IPS-NIHi11 (cell line): ENCODE measurements around the gene TAS2R46.
"Not testable (repeated sequence)": the region's sequence is repeated elsewhere in the genome, so short reads cannot be mapped to it uniquely, and the experiment has no call there.

ENCODE experiments used
- DNase-seq: peaks from one replicate; pipeline ENCODE4 v3.0.0; 2012; ENCODE audit warnings: mixed read lengths, low spot score

Gene TAS2R46, protein sequence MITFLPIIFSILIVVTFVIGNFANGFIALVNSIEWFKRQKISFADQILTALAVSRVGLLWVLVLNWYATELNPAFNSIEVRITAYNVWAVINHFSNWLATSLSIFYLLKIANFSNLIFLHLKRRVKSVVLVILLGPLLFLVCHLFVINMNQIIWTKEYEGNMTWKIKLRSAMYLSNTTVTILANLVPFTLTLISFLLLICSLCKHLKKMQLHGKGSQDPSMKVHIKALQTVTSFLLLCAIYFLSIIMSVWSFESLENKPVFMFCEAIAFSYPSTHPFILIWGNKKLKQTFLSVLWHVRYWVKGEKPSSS

GRCh38 chr12:11062194-11062593 lies at the start of gene TAS2R46:
TSS of gene TAS2R46 (minus strand) at chr12:11062294. CDS start at chr12:11062294, 0 bp downstream.
- DNase-seq: not testable (repeated sequence)

DNA sequence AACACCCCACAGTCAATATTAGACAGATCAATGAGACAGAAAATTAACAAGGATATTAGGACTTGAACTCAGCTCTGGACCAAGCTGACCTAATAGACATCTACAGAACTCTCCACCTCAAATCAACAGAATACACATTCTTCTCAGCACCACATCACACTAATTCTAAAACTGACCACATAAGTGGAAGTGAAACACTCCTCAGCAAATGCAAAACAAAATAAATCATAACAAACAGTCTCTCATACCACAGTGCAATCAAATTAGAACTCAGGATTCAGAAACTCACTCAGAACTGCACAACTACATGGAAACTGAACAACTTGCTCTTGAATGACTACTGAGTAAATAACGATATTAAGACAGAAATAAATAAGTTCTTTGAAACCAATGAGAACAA lies 49.1 kb upstream of the TAS2R46 start:
- not testable (repeated sequence) for DNase-seq

- DNase-seq: no peak
Measured at GRCh38 chr12:11108862-11109261, 46.8 kb upstream of the TAS2R46 start.

DNA sequence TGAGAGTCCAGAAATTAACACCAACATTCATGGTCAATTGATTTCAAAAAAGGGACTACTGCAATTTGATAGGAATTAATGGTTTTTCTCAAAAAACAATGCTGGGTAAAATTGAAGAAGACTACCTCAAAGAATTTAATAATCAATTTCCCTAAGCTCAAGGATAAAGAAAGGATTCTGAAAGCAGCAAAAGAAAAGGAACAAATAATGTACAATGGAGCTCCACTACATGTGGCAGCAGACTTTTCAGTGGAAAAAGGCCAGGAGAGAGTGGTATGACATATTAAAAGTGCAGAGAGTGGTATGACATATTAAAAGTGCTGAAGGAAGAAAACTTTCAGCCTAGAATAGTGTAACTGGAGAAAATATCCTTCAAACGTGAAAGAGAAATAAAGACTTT lies 45.6 kb upstream of the TAS2R46 start:
- no peak for DNase-seq

DNA sequence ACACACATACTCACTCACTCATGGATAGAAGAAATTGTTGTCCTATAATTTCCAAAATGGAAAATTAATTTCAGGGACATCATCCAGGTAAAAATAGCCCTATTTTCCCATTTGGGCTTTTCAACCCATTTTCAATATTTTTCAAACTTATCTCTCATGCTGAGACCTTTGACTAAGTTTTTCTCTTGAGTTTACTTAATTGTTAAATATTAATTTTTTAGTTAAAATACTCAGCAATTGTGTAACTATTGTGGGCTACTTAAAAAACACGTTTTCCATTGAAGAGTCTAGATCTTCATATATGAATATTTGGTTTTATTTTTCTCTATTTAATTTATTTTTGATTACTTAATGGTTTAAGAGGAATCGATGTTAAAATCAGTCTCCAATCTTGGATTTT lies 44.2 kb upstream of the TAS2R46 start:
- DNase-seq: no peak

DNA sequence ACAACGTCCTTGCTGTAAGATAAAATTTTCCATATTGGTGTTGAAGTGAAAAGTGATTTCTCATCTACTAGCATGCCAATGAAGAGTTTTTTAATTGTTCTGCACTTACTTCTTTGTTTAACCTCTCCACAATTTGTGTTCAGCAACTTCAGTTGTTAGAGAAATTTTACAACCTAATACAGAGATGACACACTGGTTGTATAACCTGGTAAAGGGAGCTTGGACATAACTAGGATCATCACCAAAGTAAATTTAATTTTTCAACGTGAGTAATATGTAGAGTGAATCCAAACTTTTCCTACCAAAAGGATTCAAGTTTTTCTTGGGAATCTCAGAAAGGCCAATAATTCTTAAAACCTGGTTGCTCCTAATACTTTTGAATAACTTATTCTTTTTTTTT lies 43.5 kb upstream of the TAS2R46 start:
- DNase-seq: no peak

DNA sequence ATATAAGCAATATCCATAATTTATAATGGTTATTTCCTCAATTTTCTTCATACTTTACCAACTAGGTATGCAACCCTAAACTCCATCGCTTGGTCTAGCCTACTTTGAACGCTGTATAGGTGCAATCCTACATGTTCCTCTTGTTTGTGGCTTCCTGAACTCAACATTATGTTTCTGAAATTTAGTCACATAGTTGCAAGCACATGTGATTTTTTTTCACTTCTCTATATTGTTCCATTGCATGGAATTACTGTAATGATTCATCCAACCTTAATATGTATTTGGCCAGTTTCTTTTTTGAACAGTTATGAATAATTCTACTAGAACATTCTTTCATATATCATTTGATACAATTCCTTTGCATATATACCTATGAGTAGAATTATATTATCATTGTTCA lies 32.8 kb upstream of the TAS2R46 start:
- DNase-seq: not testable (repeated sequence)

DNA sequence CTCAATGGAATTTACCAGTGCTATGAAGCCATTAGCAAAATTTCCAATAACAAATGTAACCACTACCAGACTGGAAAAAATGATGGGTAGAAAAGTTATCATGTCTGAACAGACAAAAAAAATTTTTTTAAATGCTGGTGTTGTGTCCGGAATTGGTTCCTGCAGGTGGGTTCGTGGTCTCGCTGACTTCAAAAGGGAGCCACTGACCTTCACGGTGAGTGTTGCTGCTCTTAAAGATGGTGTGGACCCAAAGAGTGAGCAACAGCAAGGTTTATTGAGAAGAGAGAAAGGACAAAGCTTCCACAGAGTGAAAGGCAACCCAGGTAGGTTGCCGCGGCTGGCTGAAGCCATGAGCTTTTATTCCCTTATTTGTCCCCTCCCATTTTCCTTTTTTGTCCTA lies 30.0 kb upstream of the TAS2R46 start, which contains the start of gene TAS2R43:
TSS of gene TAS2R43 (minus strand) at position 186 of the 400 bp plus-strand sequence. CDS start at position 102, 84 bp downstream.
- no peak for DNase-seq

GRCh38 chr12:11089246-11089645 lies 27.2 kb upstream of the TAS2R46 start:
- DNase-seq: no peak

DNA sequence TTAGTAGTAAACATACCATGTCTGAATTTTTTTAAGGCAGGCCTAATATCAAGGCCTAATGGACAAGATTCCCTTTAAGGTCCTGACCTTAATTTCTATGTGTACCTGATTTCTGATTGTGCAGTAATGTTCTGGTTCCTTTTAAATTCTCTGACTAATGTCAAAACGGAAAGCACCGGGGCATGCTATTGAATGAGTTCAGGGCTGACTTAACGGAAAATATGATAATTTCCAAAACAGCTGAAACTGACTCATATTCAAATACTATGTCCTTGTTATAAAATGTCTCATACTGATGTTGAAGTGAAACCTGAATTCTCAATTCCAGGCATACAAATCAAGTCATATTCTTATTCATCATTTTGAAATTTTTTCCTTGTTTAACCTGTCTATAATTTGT lies 23.3 kb upstream of the TAS2R46 start:
- DNase-seq: no peak

DNA sequence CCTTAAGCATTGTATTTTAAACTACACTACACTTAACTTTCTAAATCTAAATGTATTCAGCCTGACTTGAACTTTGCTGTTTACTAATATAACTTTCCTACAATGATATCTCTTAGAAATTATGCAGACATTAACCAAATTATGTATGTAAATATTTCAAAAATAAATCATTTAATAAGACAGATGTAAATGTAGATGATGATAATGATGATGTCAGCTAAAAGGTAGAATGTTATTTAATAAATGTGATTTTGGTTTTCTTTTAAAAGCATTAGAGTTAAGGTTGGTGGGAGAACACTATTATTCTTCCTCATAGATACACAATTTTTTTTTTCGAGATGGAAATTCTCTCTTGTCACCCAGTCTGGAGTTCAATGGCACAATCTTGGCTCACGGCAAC lies 19.9 kb upstream of the TAS2R46 start:
- no peak for DNase-seq

- no peak for DNase-seq
Measured at GRCh38 chr12:11078246-11078645, 16.2 kb upstream of the TAS2R46 start.

DNA sequence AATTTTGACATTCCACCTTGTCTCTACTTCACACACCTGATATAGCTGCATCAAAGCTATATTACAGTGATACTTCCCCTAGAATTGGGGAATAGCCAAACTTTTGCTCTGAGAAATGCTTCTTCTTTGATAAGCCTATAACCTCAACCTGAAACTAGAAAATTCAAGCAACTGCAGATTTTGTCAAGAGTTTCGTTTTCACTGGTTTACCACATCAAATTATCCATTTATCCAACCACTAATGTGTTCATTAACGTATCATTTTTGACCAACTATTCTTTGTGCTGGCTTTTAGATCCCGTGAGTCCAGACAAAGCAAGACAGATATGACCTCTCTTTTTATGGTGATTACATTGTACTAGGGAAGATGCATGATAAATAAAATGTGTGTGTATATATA lies 13.5 kb upstream of the TAS2R46 start:
- DNase-seq: no peak

DNA sequence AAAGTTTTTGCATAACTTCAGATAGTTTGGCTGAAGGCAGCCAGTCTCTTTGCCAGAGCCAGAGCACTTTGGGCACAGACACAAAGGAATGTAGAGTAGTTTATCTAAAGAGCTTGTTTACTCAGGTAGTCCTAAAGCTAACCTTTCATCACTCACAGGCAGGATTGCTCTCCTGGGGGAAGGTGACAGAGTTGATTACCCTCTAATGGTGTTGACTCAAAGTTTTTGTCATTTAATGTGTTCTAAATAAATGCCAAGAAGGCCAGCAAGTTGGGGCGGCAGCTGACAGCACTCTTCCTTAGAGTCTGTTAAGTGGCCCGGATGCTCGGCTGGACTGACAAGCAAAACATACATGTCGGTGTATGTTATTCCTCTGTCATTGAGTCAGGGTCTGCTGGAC lies 9.3 kb upstream of the TAS2R46 start:
- DNase-seq: no peak

- no peak for DNase-seq
Measured at GRCh38 chr12:11070999-11071398, 8.9 kb upstream of the TAS2R46 start.

DNA sequence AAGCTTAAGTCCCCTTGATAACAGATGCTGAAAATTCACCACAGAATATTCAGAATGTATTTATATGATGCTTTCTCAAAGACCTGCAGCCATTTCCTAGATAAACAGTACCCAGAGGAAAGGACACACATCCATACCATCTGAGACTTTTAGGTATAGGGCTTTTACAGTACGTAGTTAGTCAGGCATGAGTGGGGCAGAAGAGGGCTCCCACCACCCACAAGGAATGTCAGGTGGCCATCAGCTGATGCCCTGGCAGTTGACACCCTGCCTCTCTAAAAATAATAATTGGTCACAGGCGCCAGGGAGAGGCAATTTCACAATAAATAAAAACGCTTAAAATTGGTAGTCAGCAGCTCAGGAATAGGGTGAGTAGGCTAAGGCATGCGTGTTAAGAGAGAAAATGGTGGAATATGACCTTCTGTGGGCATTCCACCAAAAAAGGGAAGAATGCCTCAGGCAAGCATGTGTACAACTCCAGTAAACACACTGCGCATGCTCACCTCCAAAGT lies 7.8 kb upstream of the TAS2R46 start:
- no peak for DNase-seq

DNA sequence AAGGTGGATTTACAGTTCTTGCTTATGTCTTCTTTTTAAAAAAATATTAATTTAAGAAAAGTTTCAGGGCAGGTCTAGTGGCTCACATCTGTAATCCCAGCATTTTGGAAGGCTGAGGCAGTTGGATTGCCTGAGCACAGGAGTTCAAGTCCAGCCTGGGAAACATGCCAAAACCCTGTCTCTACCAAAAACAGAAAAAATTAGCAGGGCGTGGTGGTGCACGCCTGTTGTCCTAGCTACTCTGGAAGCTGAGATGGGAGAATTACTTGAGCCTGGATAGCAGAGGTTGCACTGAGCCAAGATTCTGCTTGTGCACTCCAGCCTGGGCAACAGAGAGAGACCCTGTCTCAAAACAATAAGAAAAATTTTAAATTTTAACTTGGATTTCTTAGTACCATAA lies 5.4 kb upstream of the TAS2R46 start:
- no peak for DNase-seq

GRCh38 chr12:11059784-11060183 lies 2.3 kb downstream of the TAS2R46 start:
- DNase-seq: no peak

DNA sequence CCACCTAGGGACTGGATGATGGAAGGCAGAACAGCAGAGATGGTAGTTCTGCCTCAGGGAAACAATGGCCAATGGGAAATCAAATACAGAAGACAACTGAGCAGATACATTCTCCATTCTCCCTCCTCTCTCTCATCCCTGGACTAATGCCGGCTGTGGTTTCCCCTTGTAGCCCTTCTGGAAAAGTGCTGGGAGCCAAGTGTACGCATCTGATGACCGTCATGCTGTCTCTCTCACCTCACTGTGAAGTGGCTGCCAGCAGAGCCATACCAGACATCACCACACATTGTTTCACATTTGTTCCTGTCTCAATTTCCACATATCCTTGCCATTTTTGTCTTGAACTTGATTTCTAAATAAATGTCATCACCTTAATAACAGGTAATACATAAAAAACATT lies 3.1 kb downstream of the TAS2R46 start:
- DNase-seq: no peak

- no peak for DNase-seq
Measured at GRCh38 chr12:11055306-11055705, 6.8 kb downstream of the TAS2R46 start.

- DNase-seq: not testable (repeated sequence)
Measured at GRCh38 chr12:11049806-11050531, 12.1 kb downstream of the TAS2R46 start.

- DNase-seq: not testable (repeated sequence)
Measured at GRCh38 chr12:11041366-11041765, 20.7 kb downstream of the TAS2R46 start.

GRCh38 chr12:11040162-11040561 lies 21.9 kb downstream of the TAS2R46 start:
- no peak for DNase-seq
